H1 (cell line): ENCODE results near the gene CIAO3. TPM values are rescaled to one million over a fixed set of nuclear protein-coding genes. Genes with fewer than 3 reads are reported as not detected.

Experiments
- CTCF ChIA-PET: fragments of 300-600 bp; sonication (Branson Sonifier 250); formaldehyde crosslinking; loops from one replicate; lab custom pipeline; 2021; ENCODE audit not compliant: partially characterized antibody; lab: Charles Lee
- POLR2A ChIA-PET: fragments of 300-600 bp; sonication (Branson Sonifier 250); formaldehyde crosslinking; loops from one replicate; lab custom pipeline; 2021; ENCODE audit warnings: inconsistent platforms; ENCODE audit not compliant: partially characterized antibody; lab: Charles Lee
- DNase-seq, 2 experiments: peaks; one replicate each; pipeline versions ENCODE4 v3.0.0 to v3.0.0-alpha.2; 2010 to 2022; ENCODE audit warnings: low spot score in 2 of 2, low read depth in 1 of 2, mixed read lengths in 1 of 2
- FAIRE-seq: peaks from 2 replicates; lab custom pipeline; 2011; peaks lifted over from hg19 to GRCh38; lab: Jason Lieb, UNC
- H2AFZ ChIP-seq: 2 replicates; pipeline ENCODE4 v1.8.1; 2012; ENCODE audit warnings: low read length, inconsistent platforms
- H2AK5ac ChIP-seq: 2 replicates; pipeline ENCODE4 v1.6.1; 2013; ENCODE audit warnings: low read depth, low read length
- H2BK120ac ChIP-seq: replicated peaks from 2 replicates; pipeline ENCODE3; 2013; ENCODE audit warnings: low read depth, low read length, inconsistent platforms
- H2BK12ac ChIP-seq: 2 replicates; pipeline ENCODE4 v1.6.1; 2013; ENCODE audit warnings: low read depth, low read length
- H2BK15ac ChIP-seq: 2 replicates; pipeline ENCODE4 v1.6.1; 2013; ENCODE audit warnings: low read length
- H2BK20ac ChIP-seq: 2 replicates; pipeline ENCODE4 v1.6.1; 2013; ENCODE audit warnings: low read length
- H2BK5ac ChIP-seq: 2 replicates; pipeline ENCODE4 v1.6.1; 2013; ENCODE audit warnings: low read depth, low read length
- H3K14ac ChIP-seq: 2 replicates; pipeline ENCODE4 v1.6.1; 2013; ENCODE audit warnings: inconsistent platforms; ENCODE audit not compliant: insufficient read length
- H3K18ac ChIP-seq: 2 replicates; pipeline ENCODE4 v1.6.1; 2013; ENCODE audit warnings: low read length; ENCODE audit errors: extremely low read depth
- H3K23ac ChIP-seq: 2 replicates; pipeline ENCODE4 v1.6.1; 2013; ENCODE audit warnings: inconsistent platforms; ENCODE audit not compliant: insufficient read length
- H3K23me2 ChIP-seq: 2 replicates; pipeline ENCODE4 v1.6.1; 2013; ENCODE audit warnings: low read depth, low read length
- H3K27ac ChIP-seq: 2 replicates; pipeline ENCODE4 v1.6.1; 2011; ENCODE audit warnings: low read depth, low read length, inconsistent platforms
- H3K27me3 ChIP-seq, 4 experiments: replicated peaks in 1 of 4; 1 replicate in 1 of 4; 2 replicates in 3 of 4; pipeline versions ENCODE4 v1.6.1 to v1.8.1; 2011 to 2013; ENCODE audit warnings: low read length in 3 of 4, mild to moderate bottlenecking in 3 of 4, inconsistent platforms in 2 of 4, mixed read lengths in 2 of 4, moderate library complexity in 1 of 4; ENCODE audit not compliant: control insufficient read depth in 3 of 4, insufficient read depth in 3 of 4; ENCODE audit errors: extremely low read depth in 1 of 4
- H3K36me3 ChIP-seq, 4 experiments: 2 replicates each; pipeline versions ENCODE4 v1.6.1 to v1.8.1; 2011 to 2013; ENCODE audit warnings: mild to moderate bottlenecking in 4 of 4, low read length in 3 of 4, moderate library complexity in 2 of 4, control low read depth in 1 of 4, inconsistent platforms in 1 of 4; ENCODE audit not compliant: insufficient read depth in 4 of 4, control insufficient read depth in 2 of 4
- H3K4ac ChIP-seq: replicated peaks from 2 replicates; pipeline ENCODE3; 2013; ENCODE audit warnings: low read length, low read depth, mixed read lengths, inconsistent platforms; ENCODE audit not compliant: insufficient read length
- H3K4me1 ChIP-seq, 4 experiments: replicated peaks in 1 of 4; 1 replicate in 1 of 4; 2 replicates in 3 of 4; pipeline versions ENCODE4 v1.6.1 to v1.8.1; 2011 to 2013; ENCODE audit warnings: low read length in 3 of 4, inconsistent platforms in 2 of 4, mixed read lengths in 1 of 4; ENCODE audit not compliant: insufficient read depth in 4 of 4, control insufficient read depth in 3 of 4
- H3K4me2 ChIP-seq, 2 experiments: 2 replicates each; pipeline versions ENCODE4 v1.6.1 to v1.8.1; 2011 to 2013; ENCODE audit warnings: low read depth in 2 of 2, low read length in 2 of 2, control low read depth in 1 of 2, inconsistent platforms in 1 of 2, mild to moderate bottlenecking in 1 of 2; ENCODE audit not compliant: insufficient read depth in 1 of 2
- H3K4me3 ChIP-seq, 4 experiments: fragments of 200-600, 300-600 bp in 1 of 4; sonication (generic), shearing (Covaris generic), sonication (Bioruptor Twin) in 1 of 4; 2 replicates each; pipeline versions ENCODE4 v1.5.1 to v1.8.1; 2011 to 2016; ENCODE audit warnings: low read length in 4 of 4, low read depth in 3 of 4, control low read depth in 2 of 4, inconsistent platforms in 2 of 4, mild to moderate bottlenecking in 2 of 4, mixed read lengths in 1 of 4, moderate library complexity in 1 of 4; ENCODE audit not compliant: insufficient read depth in 2 of 4; ENCODE audit errors: extremely low read depth in 1 of 4
- H3K56ac ChIP-seq: replicated peaks from 2 replicates; pipeline ENCODE3; 2013; ENCODE audit warnings: low read depth, mild to moderate bottlenecking, mixed read lengths, low read length, inconsistent platforms; ENCODE audit not compliant: insufficient read length
- H3K79me1 ChIP-seq: 2 replicates; pipeline ENCODE4 v1.6.1; 2013; ENCODE audit warnings: low read depth, low read length, control low read depth
- H3K79me2 ChIP-seq, 2 experiments: 2 replicates each; pipeline versions ENCODE4 v1.6.1 to v1.8.1; 2012 to 2013; ENCODE audit warnings: low read length in 2 of 2, mild to moderate bottlenecking in 2 of 2, inconsistent platforms in 1 of 2; ENCODE audit not compliant: insufficient read depth in 2 of 2, control insufficient read depth in 1 of 2
- H3K9ac ChIP-seq, 4 experiments: replicated peaks in 1 of 4; 1 replicate in 1 of 4; 2 replicates in 3 of 4; pipeline versions ENCODE4 v1.6.1 to v1.8.1; 2011 to 2013; ENCODE audit warnings: low read depth in 3 of 4, low read length in 3 of 4, control low read depth in 2 of 4, mild to moderate bottlenecking in 2 of 4, moderate library complexity in 2 of 4, inconsistent platforms in 1 of 4; ENCODE audit errors: extremely low read depth in 1 of 4
- H3K9me3 ChIP-seq, 2 experiments: 2 replicates each; pipeline versions ENCODE4 v1.6.1 to v1.8.1; 2012 to 2013; ENCODE audit warnings: mild to moderate bottlenecking in 2 of 2, moderate library complexity in 2 of 2, control low read depth in 1 of 2, inconsistent platforms in 1 of 2, low read depth in 1 of 2, low read length in 1 of 2, mixed read lengths in 1 of 2; ENCODE audit not compliant: insufficient read depth in 2 of 2
- H4K20me1 ChIP-seq, 2 experiments: replicated peaks in 1 of 2; 2 replicates each; pipeline versions ENCODE3 to v1.8.1; 2011 to 2013; ENCODE audit warnings: inconsistent platforms in 2 of 2, low read length in 2 of 2, mild to moderate bottlenecking in 1 of 2; ENCODE audit not compliant: insufficient read depth in 2 of 2, control insufficient read depth in 1 of 2
- H4K5ac ChIP-seq: 2 replicates; pipeline ENCODE4 v1.6.1; 2013; ENCODE audit warnings: low read length, low read depth, mixed read lengths, inconsistent platforms; ENCODE audit not compliant: insufficient read length
- H4K8ac ChIP-seq: 2 replicates; pipeline ENCODE4 v1.8.0; 2013; ENCODE audit warnings: mild to moderate bottlenecking, moderate library complexity, low read length, inconsistent platforms; ENCODE audit not compliant: insufficient read depth; ENCODE audit errors: extremely low read depth
- H4K91ac ChIP-seq: replicated peaks from 2 replicates; pipeline ENCODE3; 2013; ENCODE audit warnings: low read length, mixed read lengths, inconsistent platforms; ENCODE audit not compliant: insufficient read length
- CEBPB ChIP-seq: IDR thresholded peaks from 2 replicates; pipeline ENCODE4 v1.6.1; 2012; ENCODE audit warnings: low read depth, low read length
- CREB1 ChIP-seq: IDR thresholded peaks from 2 replicates; pipeline ENCODE4 v1.6.1; 2012; ENCODE audit warnings: inconsistent platforms
- CTCF ChIP-seq, 3 experiments: IDR thresholded peaks; 1 replicate in 2 of 3; 2 replicates in 1 of 3; pipeline versions ENCODE4 v1.5.1 to v1.6.1; 2011; ENCODE audit warnings: low read length in 3 of 3, mild to moderate bottlenecking in 3 of 3, inconsistent platforms in 2 of 3, low read depth in 1 of 3, moderate library complexity in 1 of 3; ENCODE audit not compliant: insufficient read depth in 1 of 3; ENCODE audit errors: control extremely low read depth in 1 of 3
- EGR1 ChIP-seq: IDR thresholded peaks from 2 replicates; pipeline ENCODE4 v1.6.1; 2011; ENCODE audit warnings: low read depth, low read length, borderline replicate concordance
- GTF2F1 ChIP-seq: IDR thresholded peaks from 2 replicates; pipeline ENCODE4 v1.6.1; 2012; ENCODE audit warnings: low read depth, low read length, improper control_type of control experiment, borderline replicate concordance
- MAFK ChIP-seq: IDR thresholded peaks from 2 replicates; pipeline ENCODE4 v1.6.1; 2012; ENCODE audit warnings: low read depth, mild to moderate bottlenecking, improper control_type of control experiment, low read length
- NRF1 ChIP-seq: IDR thresholded peaks from 2 replicates; pipeline ENCODE4 v1.6.1; 2011; ENCODE audit warnings: mild to moderate bottlenecking, low read depth, low read length, improper control_type of control experiment
- POLR2A ChIP-seq, 2 experiments: IDR thresholded peaks; 1 replicate in 1 of 2; 2 replicates in 1 of 2; pipeline ENCODE4 v1.6.1; 2011; ENCODE audit warnings: low read depth in 2 of 2, low read length in 2 of 2, mild to moderate bottlenecking in 2 of 2; ENCODE audit errors: control extremely low read depth in 1 of 2
- RXRA ChIP-seq: IDR thresholded peaks from 2 replicates; pipeline ENCODE4 v1.6.1; 2011; ENCODE audit warnings: low read depth, mild to moderate bottlenecking, low read length, moderate library complexity; ENCODE audit not compliant: insufficient read depth
- SIRT6 ChIP-seq: IDR thresholded peaks from one replicate; pipeline ENCODE4 v1.7.1; 2012; ENCODE audit warnings: low read length, inconsistent platforms
- WGBS, 2 experiments: shearing (Covaris generic) in 1 of 2; methylation state at CpG; one replicate each; pipeline versions ENCODE4 v1.1.6 to v1.1.7; 2013 to 2015; ENCODE audit warnings: low lambda C conversion rate in 2 of 2, mixed read lengths in 2 of 2, inconsistent platforms in 1 of 2, low coverage in 1 of 2, missing lambda C conversion rate in 1 of 2; ENCODE audit not compliant: insufficient replicate concordance in 2 of 2, insufficient coverage in 1 of 2, insufficient read length in 1 of 2; ENCODE audit errors: extremely low coverage in 1 of 2, missing lambda C conversion rate in 1 of 2; 5-methylcytosine and 5-hydroxymethylcytosine counted together
- polyA plus RNA-seq, 7 experiments: library from polyadenylated mRNA; depleted of rRNA in 3 of 7; stranded (reverse) in 5 of 7; unstranded in 2 of 7; fragments of >200 nt in 5 of 7; fragments of 200-250 nt in 2 of 7; gene quantifications; 1 replicate in 5 of 7; 2 replicates in 1 of 7; 4 replicates in 1 of 7; pipeline versions ENCODE4 v1.2.1 to v1.2.3, GENCODE V29; 2011 to 2013; ENCODE audit warnings: missing spikeins in 2 of 7, mixed read lengths in 2 of 7
- total RNA-seq: library from RNA; stranded (reverse); fragmentation: NEBNext Ultra II Directional; extraction: Animal tissue kit (Norgen Biotek cat#: 25700); gene quantifications from 2 replicates; pipeline ENCODE4 v1.2.1, GENCODE V29; 2021

The CIAO3 gene
- total and polyA plus RNA-seq, 2 of the 8 experiments (the other 6 are each of a cell fraction or from before 2014, with no cell fraction given): 20.0 to 20.4 TPM

- Histone ChIP-seq H4K91ac (no peak overlapping the region), H3K23me2 (peaks cover 12% of the 10 kb centered on the region), H4K8ac (no peak overlapping the region; the same call in 1 of the 2 replicates), H3K79me2 (peaks cover 0 to 4% of the 10 kb centered on the region in 2 experiments; a peak in 1 of 4 replicates), H3K14ac (no peak overlapping the region), H3K23ac (no peak overlapping the region), H2BK5ac (no peak overlapping the region), H4K5ac (no peak overlapping the region), H3K27me3 (peaks cover 0 to 5% (median 2%) of the 10 kb centered on the region in 4 experiments; a peak in 1 of 7 replicates), H2BK120ac (no peak overlapping the region), H3K4me3 (no peak overlapping the region), H2BK20ac (no peak overlapping the region), H3K56ac (no peak overlapping the region), H3K79me1 (peaks cover 4% of the 10 kb centered on the region), H3K9ac (no peak overlapping the region), H2AFZ (no peak overlapping the region), H4K20me1 (peaks cover 4 to 26% of the 10 kb centered on the region in 2 experiments), H3K4me1 (peaks cover 0 to 15% (median 10%) of the 10 kb centered on the region in 4 experiments; a peak in 5 of 7 replicates), H2BK15ac (no peak overlapping the region), H3K9me3 (no peaks in the 10 kb centered on the region), H3K27ac (no peak overlapping the region), H3K4me2 (no peak overlapping the region), H2BK12ac (no peak overlapping the region), H3K36me3 (peaks cover 4 to 27% (median 13%) of the 10 kb centered on the region in 4 experiments; a peak in 7 of 8 replicates), H3K4ac (no peak overlapping the region), H2AK5ac (no peak overlapping the region), H3K18ac (no peak overlapping the region)
- 96% methylated on average over 43 of the region's 51 CpGs; no CpG with 5 or more reads in 1 of the 2 experiments for WGBS, 2 experiments
- ChIA-PET CTCF (interaction anchor here (0.6 to 6.0 kb wide), 20 partner anchors 9 to 316 kb away, joined by 3 to 75 read pairs (median 3); partner anchors contain the start of genes FBXL16, RHBDL1, RHOT2 and WDR90), POLR2A (interaction anchor here (0.8 to 2.5 kb wide), 12 partner anchors 9 to 98 kb away, joined by 3 to 6 read pairs (median 4); partner anchors contain the start of genes RHBDL1 and RHOT2)
- DNase-seq (no peak), FAIRE-seq (no peak)
- no peak for TF ChIP-seq GTF2F1
- no peak for TF ChIP-seq CEBPB
- TF ChIP-seq EGR1: no peak
- TF ChIP-seq NRF1: no peak
- no peak for TF ChIP-seq CTCF (IDR thresholded peaks at IDR 0.05; ENCODE audit: control extremely low read depth in 1 of 3, insufficient read depth in 1 of 3, low read depth in 1 of 3, low read length in 3 of 3)
- TF ChIP-seq CREB1: no peak
- no peak for TF ChIP-seq POLR2A (IDR thresholded peaks at IDR 0.05; ENCODE audit: control extremely low read depth in 1 of 2, low read depth in 2 of 2, low read length in 2 of 2)
- TF ChIP-seq MAFK: no peak
- no peak for TF ChIP-seq SIRT6
- TF ChIP-seq RXRA: no peak
These were observed 54.1 kb downstream of the CIAO3 start for GRCh38 chr16:686459-687260.
